ENCODE data around the gene ATG13. TPM values are rescaled to one million over a fixed set of nuclear protein-coding genes. Genes with fewer than 3 reads are reported as not detected.

The ATG13 gene
- total RNA-seq, 1 experiment from 2014 or later: 69.2 TPM

DNA sequence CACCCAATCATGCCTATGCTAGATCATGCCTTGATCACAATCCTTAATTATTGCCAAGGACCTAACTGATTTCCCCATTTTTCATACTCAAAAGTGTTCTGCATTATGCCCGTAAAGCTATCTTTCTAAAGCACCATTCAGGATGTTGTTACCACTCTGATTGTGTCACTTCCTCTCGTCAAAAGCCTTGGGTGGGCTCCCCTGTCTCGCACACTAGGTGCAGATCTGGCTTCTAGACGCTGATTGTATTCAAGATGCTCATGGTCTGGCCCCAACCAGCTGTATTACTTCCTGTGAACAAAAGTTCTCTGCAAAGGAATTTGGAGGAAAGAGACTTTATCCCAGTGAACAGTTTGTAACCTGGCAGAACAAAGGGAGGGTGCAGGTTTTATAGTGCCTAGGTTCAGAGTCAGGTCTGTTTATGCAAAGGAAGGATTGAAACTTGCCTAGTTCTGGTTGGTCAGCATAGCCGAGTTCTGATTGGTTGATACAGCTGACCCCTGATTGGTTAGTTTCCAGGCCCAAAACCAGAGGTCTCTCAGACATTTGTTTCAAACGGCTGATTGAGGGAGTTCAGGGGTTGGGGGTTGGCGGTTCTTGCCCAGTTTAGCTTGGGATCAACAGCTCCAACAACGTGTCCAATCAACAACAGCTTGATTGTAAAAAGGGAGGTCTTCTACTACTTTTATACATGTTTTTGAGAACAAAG is 25.4 kb downstream of the ATG13 start:
- POLR2A ChIA-PET: no interaction called here
- Histone ChIP-seq H3K4me2 (ENCODE audit: low read length) (no peak overlapping the region), H3K9me3 (ENCODE audit: control insufficient read depth in 1 of 2, insufficient read depth in 1 of 2, low read depth in 1 of 2, low read length in 2 of 2) (no peaks in the 10 kb centered on the region), H3K27me3 (ENCODE audit: insufficient read depth, low read length) (no peaks in the 10 kb centered on the region), H3K4me1 (ENCODE audit: control insufficient read depth in 1 of 2, insufficient read depth in 2 of 2, low read length in 2 of 2) (no peaks in the 10 kb centered on the region), H3K36me3 (ENCODE audit: control insufficient read depth in 1 of 2, insufficient read depth in 2 of 2, low read length in 2 of 2) (peaks cover 0 to 10% of the 10 kb centered on the region in 2 experiments; a peak in 1 of 4 replicates), H3K27ac (ENCODE audit: low read depth, low read length) (no peak overlapping the region), H3K79me2 (ENCODE audit: insufficient read depth, low read length) (no peaks in the 10 kb centered on the region), H4K20me1 (ENCODE audit: insufficient read depth) (no peaks in the 10 kb centered on the region), H3K9ac (ENCODE audit: low read length) (no peak overlapping the region), H3K9me2 (ENCODE audit: insufficient read depth) (no peaks in the 10 kb centered on the region), H2AFZ (ENCODE audit: low read depth, low read length, poor library complexity, severe bottlenecking) (no peak overlapping the region), H3K4me3 (replicated peaks in 1 of 2; ENCODE audit: low read depth in 1 of 2, low read length in 2 of 2) (no peak overlapping the region)
- BruUV-seq (replicated peaks): no TSS peak
- CTCF ChIA-PET: no interaction called here
- no peak for ATAC-seq
- DNase-seq (ENCODE audit: low read depth, low spot score): no peak
- intact Hi-C loops (cut with micrococcal nuclease): no loop called here
- RAD21 ChIA-PET (ENCODE audit: low non-redundant PET in 1 of 2, low total read pairs in 2 of 2, uncharacterized antibody in 2 of 2, unreplicated experiment in 2 of 2): no interaction called here
- no peak for TF ChIP-seq ZFX (IDR thresholded peaks at IDR 0.05)
- TF ChIP-seq EZH2 (IDR thresholded peaks at IDR 0.05): no peak
- TF ChIP-seq CEBPB (IDR thresholded peaks at IDR 0.05; ENCODE audit: low read depth): no peak
- TF ChIP-seq JUND (IDR thresholded peaks at IDR 0.05): no peak
- TF ChIP-seq SIN3A (IDR thresholded peaks at IDR 0.05; ENCODE audit: low read depth): no peak
- no peak for TF ChIP-seq RAD21 (IDR thresholded peaks at IDR 0.05; ENCODE audit: low read depth)
- no peak for TF ChIP-seq TCF7L2 (IDR thresholded peaks at IDR 0.05; ENCODE audit: borderline replicate concordance, extremely low read depth, insufficient read depth, insufficient read length)
- TF ChIP-seq SP1 (IDR thresholded peaks at IDR 0.05; ENCODE audit: low read depth): no peak
- TF ChIP-seq, protein P1, sequence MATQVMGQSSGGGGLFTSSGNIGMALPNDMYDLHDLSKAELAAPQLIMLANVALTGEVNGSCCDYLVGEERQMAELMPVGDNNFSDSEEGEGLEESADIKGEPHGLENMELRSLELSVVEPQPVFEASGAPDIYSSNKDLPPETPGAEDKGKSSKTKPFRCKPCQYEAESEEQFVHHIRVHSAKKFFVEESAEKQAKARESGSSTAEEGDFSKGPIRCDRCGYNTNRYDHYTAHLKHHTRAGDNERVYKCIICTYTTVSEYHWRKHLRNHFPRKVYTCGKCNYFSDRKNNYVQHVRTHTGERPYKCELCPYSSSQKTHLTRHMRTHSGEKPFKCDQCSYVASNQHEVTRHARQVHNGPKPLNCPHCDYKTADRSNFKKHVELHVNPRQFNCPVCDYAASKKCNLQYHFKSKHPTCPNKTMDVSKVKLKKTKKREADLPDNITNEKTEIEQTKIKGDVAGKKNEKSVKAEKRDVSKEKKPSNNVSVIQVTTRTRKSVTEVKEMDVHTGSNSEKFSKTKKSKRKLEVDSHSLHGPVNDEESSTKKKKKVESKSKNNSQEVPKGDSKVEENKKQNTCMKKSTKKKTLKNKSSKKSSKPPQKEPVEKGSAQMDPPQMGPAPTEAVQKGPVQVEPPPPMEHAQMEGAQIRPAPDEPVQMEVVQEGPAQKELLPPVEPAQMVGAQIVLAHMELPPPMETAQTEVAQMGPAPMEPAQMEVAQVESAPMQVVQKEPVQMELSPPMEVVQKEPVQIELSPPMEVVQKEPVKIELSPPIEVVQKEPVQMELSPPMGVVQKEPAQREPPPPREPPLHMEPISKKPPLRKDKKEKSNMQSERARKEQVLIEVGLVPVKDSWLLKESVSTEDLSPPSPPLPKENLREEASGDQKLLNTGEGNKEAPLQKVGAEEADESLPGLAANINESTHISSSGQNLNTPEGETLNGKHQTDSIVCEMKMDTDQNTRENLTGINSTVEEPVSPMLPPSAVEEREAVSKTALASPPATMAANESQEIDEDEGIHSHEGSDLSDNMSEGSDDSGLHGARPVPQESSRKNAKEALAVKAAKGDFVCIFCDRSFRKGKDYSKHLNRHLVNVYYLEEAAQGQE (IDR thresholded peaks at IDR 0.05; ENCODE audit: low read depth): no peak
- TF ChIP-seq FOSL1 (IDR thresholded peaks at IDR 0.05; ENCODE audit: low read depth): no peak
- TF ChIP-seq CBX3 (IDR thresholded peaks at IDR 0.05; ENCODE audit: low read depth): no peak
- TF ChIP-seq, protein P2, sequence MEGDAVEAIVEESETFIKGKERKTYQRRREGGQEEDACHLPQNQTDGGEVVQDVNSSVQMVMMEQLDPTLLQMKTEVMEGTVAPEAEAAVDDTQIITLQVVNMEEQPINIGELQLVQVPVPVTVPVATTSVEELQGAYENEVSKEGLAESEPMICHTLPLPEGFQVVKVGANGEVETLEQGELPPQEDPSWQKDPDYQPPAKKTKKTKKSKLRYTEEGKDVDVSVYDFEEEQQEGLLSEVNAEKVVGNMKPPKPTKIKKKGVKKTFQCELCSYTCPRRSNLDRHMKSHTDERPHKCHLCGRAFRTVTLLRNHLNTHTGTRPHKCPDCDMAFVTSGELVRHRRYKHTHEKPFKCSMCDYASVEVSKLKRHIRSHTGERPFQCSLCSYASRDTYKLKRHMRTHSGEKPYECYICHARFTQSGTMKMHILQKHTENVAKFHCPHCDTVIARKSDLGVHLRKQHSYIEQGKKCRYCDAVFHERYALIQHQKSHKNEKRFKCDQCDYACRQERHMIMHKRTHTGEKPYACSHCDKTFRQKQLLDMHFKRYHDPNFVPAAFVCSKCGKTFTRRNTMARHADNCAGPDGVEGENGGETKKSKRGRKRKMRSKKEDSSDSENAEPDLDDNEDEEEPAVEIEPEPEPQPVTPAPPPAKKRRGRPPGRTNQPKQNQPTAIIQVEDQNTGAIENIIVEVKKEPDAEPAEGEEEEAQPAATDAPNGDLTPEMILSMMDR (IDR thresholded peaks at IDR 0.05 in 2 of 3, conservative IDR thresholded peaks at IDR 0.05 in 1 of 3; ENCODE audit: borderline replicate concordance in 1 of 3, insufficient read depth in 1 of 3, low read depth in 2 of 3, low read length in 2 of 3): no peak
- TF ChIP-seq SRF (IDR thresholded peaks at IDR 0.05; ENCODE audit: low read depth): no peak
